Choroid plexus epithelial cell (primary cell): ENCODE measurements around the gene HNMT.
"Not testable (repeated sequence)": the region's sequence is repeated elsewhere in the genome, so short reads cannot be mapped to it uniquely, and the experiment has no call there.

ENCODE experiments used
- DNase-seq: peaks from one replicate; pipeline ENCODE4 v3.0.0-alpha.2; 2010; ENCODE audit warnings: low read depth
- H3K4me3 ChIP-seq: 2 replicates; pipeline ENCODE4 v1.5.1; 2011; ENCODE audit warnings: low read depth, mild to moderate bottlenecking, control low read depth, low read length, moderate library complexity
- CTCF ChIP-seq: conservative IDR thresholded peaks from 2 replicates; pipeline ENCODE4 v1.5.1; 2011; ENCODE audit warnings: low read depth, mild to moderate bottlenecking, control low read depth, inconsistent platforms, low read length, moderate library complexity

Gene HNMT

GRCh38 chr2:137964859-137965459, 686 bp downstream of the HNMT start:
- TF ChIP-seq CTCF, result no peak
- peak overlapping the region; percentile 74 for H3K4me3 ChIP-seq
- DNase-seq, result no peak

GRCh38 chr2:137966043-137966442, 1.8 kb downstream of the HNMT start:
- DNase-seq, result no peak
- TF ChIP-seq CTCF, result no peak
- peak overlapping the region; percentile 28 for H3K4me3 ChIP-seq

GRCh38 chr2:137967042-137967441, 2.8 kb downstream of the HNMT start:
- TF ChIP-seq CTCF, result no peak
- no peak overlapping the region for H3K4me3 ChIP-seq
- DNase-seq, result no peak

DNA sequence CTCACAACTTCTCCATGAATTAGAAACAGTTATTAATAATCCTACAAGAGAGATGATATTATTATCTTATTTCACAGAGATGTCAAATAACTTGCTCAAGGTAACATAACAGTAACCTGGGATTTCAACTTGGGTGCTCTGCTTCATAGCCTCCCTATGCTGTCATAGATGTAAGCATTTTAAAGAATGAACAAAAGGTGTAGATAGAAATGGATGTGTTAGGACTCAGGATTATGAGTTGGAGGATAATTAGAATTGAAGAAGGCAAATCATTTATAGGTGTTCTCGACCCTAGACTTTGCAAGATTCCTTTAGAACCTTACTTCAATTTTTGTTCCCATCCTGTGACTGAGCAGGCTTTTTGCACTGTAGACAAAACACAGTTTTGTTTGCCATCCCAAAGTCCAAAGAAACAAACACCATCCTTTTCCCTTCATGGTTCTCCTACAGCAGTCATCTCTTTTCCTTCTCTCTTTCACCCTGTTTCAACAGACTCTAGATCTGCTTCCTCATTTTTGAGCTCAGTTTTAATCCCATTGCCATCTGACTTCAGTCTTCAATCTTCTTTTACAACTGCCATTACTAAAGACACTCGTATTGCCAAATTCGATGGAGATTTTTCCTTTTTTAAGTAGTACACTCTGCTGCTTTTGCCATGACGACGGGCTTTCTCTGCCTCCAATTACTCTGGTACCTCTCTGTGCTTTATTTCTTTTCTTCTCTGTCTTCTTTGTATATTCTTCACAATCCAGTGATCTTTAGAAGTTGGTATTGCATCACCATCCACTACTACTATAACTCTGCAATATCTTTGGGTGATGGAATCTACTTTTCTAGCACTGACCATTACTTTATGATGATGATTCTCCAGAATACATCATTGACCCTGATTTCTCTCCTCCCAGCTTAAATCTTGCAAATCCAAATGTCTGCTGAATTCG, 4.5 kb downstream of the HNMT start:
- no peak for TF ChIP-seq CTCF
- DNase-seq, result no peak
- H3K4me3 ChIP-seq, result no peak overlapping the region

GRCh38 chr2:137969418-137969765, 5.1 kb downstream of the HNMT start:
- peak; percentile 88 for DNase-seq
- no peak for TF ChIP-seq CTCF
- no peak overlapping the region for H3K4me3 ChIP-seq

GRCh38 chr2:137969876-137970275, 5.6 kb downstream of the HNMT start:
- no peak for DNase-seq
- TF ChIP-seq CTCF, result no peak
- no peak overlapping the region for H3K4me3 ChIP-seq

GRCh38 chr2:137971259-137971658, 7.0 kb downstream of the HNMT start:
- not testable (repeated sequence) for DNase-seq, H3K4me3 ChIP-seq
